ENCODE results near the gene GKAP1.
"Not testable (repeated sequence)": the region's sequence is repeated elsewhere in the genome, so short reads cannot be mapped to it uniquely, and the experiment has no call there.

Gene GKAP1

GRCh38 chr9:83728591-83729368 lies 88.8 kb downstream of the GKAP1 start:
- H3K36me3 ChIP-seq (ENCODE audit: control insufficient read depth in 2 of 2, insufficient read depth in 2 of 2, low read length in 2 of 2); H3K27me3 ChIP-seq (ENCODE audit: control insufficient read depth in 1 of 2, insufficient read depth in 2 of 2, low read length in 2 of 2); H3K4me1 ChIP-seq (ENCODE audit: control insufficient read depth, insufficient read depth, low read length); H3K9ac ChIP-seq (ENCODE audit: low read length in 2 of 2); H3K27ac ChIP-seq (ENCODE audit: low read length); H3K9me3 ChIP-seq (ENCODE audit: control insufficient read depth in 2 of 2, low read length in 2 of 2); H3K4me3 ChIP-seq (ENCODE audit: low read length in 2 of 2): not testable (repeated sequence)

- no peaks in the 10 kb centered on the region for H3K27me3 ChIP-seq (ENCODE audit: control insufficient read depth in 1 of 2, insufficient read depth in 2 of 2, low read length in 2 of 2)
Observed at GRCh38 chr9:83724436-83724835, 93.1 kb downstream of the GKAP1 start.

GRCh38 chr9:83722726-83723495 lies 94.7 kb downstream of the GKAP1 start:
- Histone ChIP-seq H3K4me1 (ENCODE audit: control insufficient read depth, insufficient read depth, low read length) (no peaks in the 10 kb centered on the region), H3K36me3 (ENCODE audit: control insufficient read depth in 2 of 2, insufficient read depth in 2 of 2, low read length in 2 of 2) (no peaks in the 10 kb centered on the region), H3K9me3 (ENCODE audit: control insufficient read depth in 2 of 2, low read length in 2 of 2) (no peaks in the 10 kb centered on the region), H3K27me3 (ENCODE audit: control insufficient read depth in 1 of 2, insufficient read depth in 2 of 2, low read length in 2 of 2) (no peaks in the 10 kb centered on the region), H3K4me3 (ENCODE audit: low read length in 2 of 2) (no peak overlapping the region), H3K9ac (ENCODE audit: low read length in 2 of 2) (no peak overlapping the region), H3K27ac (ENCODE audit: low read length) (no peak overlapping the region)

More at GRCh38 chr9:83724436-83724835, 93.1 kb downstream of the GKAP1 start:
- Histone ChIP-seq H3K9ac (ENCODE audit: low read length in 2 of 2) (no peak overlapping the region), H3K9me3 (ENCODE audit: control insufficient read depth in 2 of 2, low read length in 2 of 2) (no peaks in the 10 kb centered on the region), H3K27ac (ENCODE audit: low read length) (no peak overlapping the region), H3K36me3 (ENCODE audit: control insufficient read depth in 2 of 2, insufficient read depth in 2 of 2, low read length in 2 of 2) (no peaks in the 10 kb centered on the region), H3K4me3 (ENCODE audit: low read length in 2 of 2) (no peak overlapping the region), H3K4me1 (ENCODE audit: control insufficient read depth, insufficient read depth, low read length) (no peaks in the 10 kb centered on the region)

GRCh38 chr9:83721509-83721908 lies 96.1 kb downstream of the GKAP1 start:
- H3K27me3 ChIP-seq (ENCODE audit: control insufficient read depth in 1 of 2, insufficient read depth in 2 of 2, low read length in 2 of 2): no peaks in the 10 kb centered on the region
- no peak overlapping the region for H3K27ac ChIP-seq (ENCODE audit: low read length)
- no peaks in the 10 kb centered on the region for H3K4me1 ChIP-seq (ENCODE audit: control insufficient read depth, insufficient read depth, low read length)
- H3K4me3 ChIP-seq (ENCODE audit: low read length in 2 of 2): no peak overlapping the region
- H3K9ac ChIP-seq (ENCODE audit: low read length in 2 of 2): no peak overlapping the region
- H3K9me3 ChIP-seq (ENCODE audit: control insufficient read depth in 2 of 2, low read length in 2 of 2): no peaks in the 10 kb centered on the region
- no peaks in the 10 kb centered on the region for H3K36me3 ChIP-seq (ENCODE audit: control insufficient read depth in 2 of 2, insufficient read depth in 2 of 2, low read length in 2 of 2)

GRCh38 chr9:83715794-83716193 lies 101.8 kb downstream of the GKAP1 start:
- Histone ChIP-seq H3K4me1 (ENCODE audit: control insufficient read depth, insufficient read depth, low read length) (no peaks in the 10 kb centered on the region), H3K27me3 (ENCODE audit: control insufficient read depth in 1 of 2, insufficient read depth in 2 of 2, low read length in 2 of 2) (no peaks in the 10 kb centered on the region), H3K27ac (ENCODE audit: low read length) (no peak overlapping the region), H3K36me3 (ENCODE audit: control insufficient read depth in 2 of 2, insufficient read depth in 2 of 2, low read length in 2 of 2) (no peaks in the 10 kb centered on the region), H3K9ac (ENCODE audit: low read length in 2 of 2) (no peak overlapping the region), H3K4me3 (ENCODE audit: low read length in 2 of 2) (no peak overlapping the region), H3K9me3 (ENCODE audit: control insufficient read depth in 2 of 2, low read length in 2 of 2) (no peaks in the 10 kb centered on the region)

- Histone ChIP-seq H3K9me3 (ENCODE audit: control insufficient read depth in 2 of 2, low read length in 2 of 2) (no peaks in the 10 kb centered on the region), H3K27ac (ENCODE audit: low read length) (no peak overlapping the region), H3K9ac (ENCODE audit: low read length in 2 of 2) (no peak overlapping the region)
Observed at GRCh38 chr9:83715221-83715620, 102.3 kb downstream of the GKAP1 start.

GRCh38 chr9:83714329-83714728 lies 103.2 kb downstream of the GKAP1 start:
- Histone ChIP-seq H3K27me3 (ENCODE audit: control insufficient read depth in 1 of 2, insufficient read depth in 2 of 2, low read length in 2 of 2) (no peaks in the 10 kb centered on the region), H3K4me1 (ENCODE audit: control insufficient read depth, insufficient read depth, low read length) (no peaks in the 10 kb centered on the region), H3K9me3 (ENCODE audit: control insufficient read depth in 2 of 2, low read length in 2 of 2) (no peaks in the 10 kb centered on the region), H3K27ac (ENCODE audit: low read length) (no peak overlapping the region), H3K9ac (ENCODE audit: low read length in 2 of 2) (no peak overlapping the region), H3K4me3 (ENCODE audit: low read length in 2 of 2) (no peak overlapping the region), H3K36me3 (ENCODE audit: control insufficient read depth in 2 of 2, insufficient read depth in 2 of 2, low read length in 2 of 2) (no peaks in the 10 kb centered on the region)

More at GRCh38 chr9:83715221-83715620, 102.3 kb downstream of the GKAP1 start:
- H3K36me3 ChIP-seq (ENCODE audit: control insufficient read depth in 2 of 2, insufficient read depth in 2 of 2, low read length in 2 of 2): no peaks in the 10 kb centered on the region
- H3K4me1 ChIP-seq (ENCODE audit: control insufficient read depth, insufficient read depth, low read length): no peaks in the 10 kb centered on the region
- no peaks in the 10 kb centered on the region for H3K27me3 ChIP-seq (ENCODE audit: control insufficient read depth in 1 of 2, insufficient read depth in 2 of 2, low read length in 2 of 2)
- H3K4me3 ChIP-seq (ENCODE audit: low read length in 2 of 2): no peak overlapping the region

- peak overlapping the region; percentile 87 to 96 for H3K4me3 ChIP-seq (ENCODE audit: low read length in 2 of 2)
- H3K9ac ChIP-seq (ENCODE audit: low read length in 2 of 2): peak overlapping the region; percentile 95 to 98
- H3K4me1 ChIP-seq (ENCODE audit: control insufficient read depth, insufficient read depth, low read length): peaks cover 3% of the 10 kb centered on the region
Observed at GRCh38 chr9:83708515-83709158, 108.9 kb downstream of the GKAP1 start.

GRCh38 chr9:83707768-83708514 lies 109.6 kb downstream of the GKAP1 start, which contains the start of gene UBQLN1:
Gene UBQLN1 (minus strand): TSS chr9:83707958. CDS start chr9:83707679, 279 bp downstream.
- Histone ChIP-seq H3K27ac (ENCODE audit: low read length) (peak within 1 kb of the TSS; percentile 96), H3K36me3 (ENCODE audit: control insufficient read depth in 2 of 2, insufficient read depth in 2 of 2, low read length in 2 of 2) (no peaks in the 10 kb centered on the region), H3K9ac (ENCODE audit: low read length in 2 of 2) (peak within 1 kb of the TSS; percentile 95 to 98), H3K4me1 (ENCODE audit: control insufficient read depth, insufficient read depth, low read length) (peaks cover 3% of the 10 kb centered on the region), H3K27me3 (ENCODE audit: control insufficient read depth in 1 of 2, insufficient read depth in 2 of 2, low read length in 2 of 2) (no peaks in the 10 kb centered on the region), H3K9me3 (ENCODE audit: control insufficient read depth in 2 of 2, low read length in 2 of 2) (no peaks in the 10 kb centered on the region), H3K4me3 (ENCODE audit: low read length in 2 of 2) (peak within 1 kb of the TSS; percentile 87 to 96)

More at GRCh38 chr9:83708515-83709158, 108.9 kb downstream of the GKAP1 start:
- H3K9me3 ChIP-seq (ENCODE audit: control insufficient read depth in 2 of 2, low read length in 2 of 2): no peaks in the 10 kb centered on the region
- H3K27me3 ChIP-seq (ENCODE audit: control insufficient read depth in 1 of 2, insufficient read depth in 2 of 2, low read length in 2 of 2): no peaks in the 10 kb centered on the region
- peak overlapping the region; percentile 96 for H3K27ac ChIP-seq (ENCODE audit: low read length)
- H3K36me3 ChIP-seq (ENCODE audit: control insufficient read depth in 2 of 2, insufficient read depth in 2 of 2, low read length in 2 of 2): no peaks in the 10 kb centered on the region

- Histone ChIP-seq H3K27ac (ENCODE audit: low read length) (peak overlapping the region; percentile 96), H3K4me3 (ENCODE audit: low read length in 2 of 2) (peak overlapping the region; percentile 87 to 96), H3K4me1 (ENCODE audit: control insufficient read depth, insufficient read depth, low read length) (peaks cover 3% of the 10 kb centered on the region), H3K9me3 (ENCODE audit: control insufficient read depth in 2 of 2, low read length in 2 of 2) (no peaks in the 10 kb centered on the region), H3K9ac (ENCODE audit: low read length in 2 of 2) (peak overlapping the region; percentile 95 to 98), H3K36me3 (ENCODE audit: control insufficient read depth in 2 of 2, insufficient read depth in 2 of 2, low read length in 2 of 2) (no peaks in the 10 kb centered on the region), H3K27me3 (ENCODE audit: control insufficient read depth in 1 of 2, insufficient read depth in 2 of 2, low read length in 2 of 2) (no peaks in the 10 kb centered on the region)
Observed at GRCh38 chr9:83707518-83707767, 110.1 kb downstream of the GKAP1 start.
